AG09309 (cell line): ENCODE results near the gene HLA-DOB.
"Not testable (repeated sequence)": the region's sequence is repeated elsewhere in the genome, so short reads cannot be mapped to it uniquely, and the experiment has no call there.

Source experiments
- DNase-seq: peaks from one replicate; pipeline ENCODE4 v3.0.0-alpha.2; 2010; ENCODE audit warnings: low read depth
- H3K4me3 ChIP-seq: 2 replicates; pipeline ENCODE4 v1.5.1; 2011; ENCODE audit warnings: mild to moderate bottlenecking, low read depth, low read length, moderate library complexity; ENCODE audit not compliant: control insufficient read depth
- TF ChIP-seq, protein P1 (sequence below): IDR thresholded peaks from 2 replicates; pipeline ENCODE4 v1.5.1; 2011; ENCODE audit warnings: mild to moderate bottlenecking, low read depth, low read length, inconsistent platforms; ENCODE audit not compliant: insufficient read depth, control insufficient read depth; ENCODE audit errors: missing control alignments

Gene HLA-DOB

DNA sequence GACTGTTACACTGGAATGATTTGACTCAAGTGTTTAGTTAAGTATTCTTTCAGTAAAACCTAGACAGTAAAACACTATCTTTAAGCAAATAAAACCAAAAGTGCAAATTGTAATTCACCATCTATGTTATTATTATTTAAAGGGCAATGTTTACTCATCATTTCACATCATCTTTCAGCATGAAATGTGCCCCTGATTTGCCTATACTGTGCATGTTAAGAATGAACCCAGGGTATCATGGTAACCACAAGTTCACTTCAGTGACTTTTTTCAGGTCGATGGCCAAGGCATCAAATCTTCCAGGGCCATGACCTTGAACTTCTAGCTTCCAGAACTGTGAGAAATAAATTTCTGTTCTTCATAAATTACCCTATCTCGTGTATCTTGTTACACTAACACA is 2.1 kb upstream of the HLA-DOB start:
- TF ChIP-seq, protein P1, sequence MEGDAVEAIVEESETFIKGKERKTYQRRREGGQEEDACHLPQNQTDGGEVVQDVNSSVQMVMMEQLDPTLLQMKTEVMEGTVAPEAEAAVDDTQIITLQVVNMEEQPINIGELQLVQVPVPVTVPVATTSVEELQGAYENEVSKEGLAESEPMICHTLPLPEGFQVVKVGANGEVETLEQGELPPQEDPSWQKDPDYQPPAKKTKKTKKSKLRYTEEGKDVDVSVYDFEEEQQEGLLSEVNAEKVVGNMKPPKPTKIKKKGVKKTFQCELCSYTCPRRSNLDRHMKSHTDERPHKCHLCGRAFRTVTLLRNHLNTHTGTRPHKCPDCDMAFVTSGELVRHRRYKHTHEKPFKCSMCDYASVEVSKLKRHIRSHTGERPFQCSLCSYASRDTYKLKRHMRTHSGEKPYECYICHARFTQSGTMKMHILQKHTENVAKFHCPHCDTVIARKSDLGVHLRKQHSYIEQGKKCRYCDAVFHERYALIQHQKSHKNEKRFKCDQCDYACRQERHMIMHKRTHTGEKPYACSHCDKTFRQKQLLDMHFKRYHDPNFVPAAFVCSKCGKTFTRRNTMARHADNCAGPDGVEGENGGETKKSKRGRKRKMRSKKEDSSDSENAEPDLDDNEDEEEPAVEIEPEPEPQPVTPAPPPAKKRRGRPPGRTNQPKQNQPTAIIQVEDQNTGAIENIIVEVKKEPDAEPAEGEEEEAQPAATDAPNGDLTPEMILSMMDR: no peak
- H3K4me3 ChIP-seq: no peak overlapping the region
- no peak for DNase-seq

DNA sequence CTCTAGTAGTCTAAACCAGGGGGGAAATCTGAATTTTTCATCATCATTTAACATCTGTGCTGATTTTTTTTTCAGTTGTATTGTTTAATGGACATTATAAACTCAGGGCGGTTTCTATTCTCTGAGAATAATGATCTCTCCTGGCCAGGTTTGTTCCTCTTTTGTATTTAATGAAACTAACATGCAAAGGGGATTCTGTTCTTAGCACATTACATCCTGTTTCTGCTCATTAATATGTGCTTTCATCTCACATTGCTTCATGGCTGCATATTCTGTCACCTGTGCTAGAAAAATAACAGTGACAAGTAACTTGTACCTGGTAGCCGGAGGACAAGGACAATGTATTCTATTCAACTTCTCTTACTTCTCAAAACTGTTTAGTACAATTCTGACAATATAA is 806 bp downstream of the HLA-DOB start:
- DNase-seq: no peak
- H3K4me3 ChIP-seq: no peak overlapping the region
- TF ChIP-seq, protein P1: no peak

DNA sequence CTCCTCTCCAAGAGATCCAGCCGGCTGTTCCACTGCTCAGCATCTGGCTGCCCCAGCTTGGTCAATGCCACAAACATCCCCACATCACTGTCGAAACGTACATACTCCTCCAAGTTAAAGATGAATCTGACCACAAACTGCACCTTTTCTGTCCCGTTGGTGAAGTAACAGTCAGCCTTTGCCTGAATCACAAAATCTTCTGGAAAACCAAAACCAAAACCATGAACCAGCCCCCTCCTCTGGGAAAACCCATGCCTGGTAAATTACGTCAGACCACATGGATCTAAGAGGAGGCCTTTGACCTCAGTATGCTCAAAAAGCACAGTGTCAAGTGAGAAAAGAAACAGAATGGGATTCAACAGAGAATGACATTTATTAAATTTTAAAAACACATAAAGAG is 1.7 kb downstream of the HLA-DOB start:
- TF ChIP-seq, protein P1: no peak
- no peak for DNase-seq
- no peak overlapping the region for H3K4me3 ChIP-seq

DNA sequence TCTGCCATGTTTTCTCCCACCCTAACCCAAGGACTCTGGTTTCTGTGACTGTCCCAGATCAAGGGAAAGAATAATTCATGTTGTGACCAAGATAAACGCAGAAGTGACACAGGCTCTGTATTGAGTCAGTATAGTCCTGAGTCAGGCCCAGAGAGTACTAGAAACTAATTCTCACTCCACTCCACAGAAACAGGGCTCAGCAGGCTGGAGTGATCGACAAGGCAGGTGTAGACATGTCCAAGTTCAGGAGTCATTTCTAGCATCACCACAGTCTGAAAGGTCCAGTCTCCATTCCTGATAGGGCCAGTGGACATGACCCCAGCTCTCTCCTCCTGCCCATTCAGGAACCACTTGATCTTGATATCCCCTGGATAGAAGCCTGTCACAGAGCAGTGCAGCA is 2.7 kb downstream of the HLA-DOB start:
- no peak for DNase-seq
- TF ChIP-seq, protein P1: no peak
- H3K4me3 ChIP-seq: no peak overlapping the region

DNA sequence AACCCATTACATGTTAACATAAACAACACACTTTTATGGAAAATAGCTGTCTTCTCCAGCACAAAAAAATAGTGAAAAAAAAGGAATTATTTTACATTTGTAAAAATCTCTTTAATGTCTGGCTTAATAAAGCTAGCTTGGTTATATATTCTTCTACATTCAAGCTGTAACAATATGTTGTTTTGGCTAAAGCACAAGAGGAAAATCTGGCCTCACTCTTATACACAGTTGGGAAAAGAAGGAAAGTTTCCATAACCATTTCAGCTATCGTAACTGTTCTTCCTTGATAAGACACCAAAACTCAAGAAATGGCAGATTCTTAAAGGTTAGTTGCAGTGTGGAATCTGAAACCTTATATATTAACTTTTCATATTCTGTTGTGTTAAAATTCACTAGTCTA is 7.6 kb downstream of the HLA-DOB start:
- no peak overlapping the region for H3K4me3 ChIP-seq
- TF ChIP-seq, protein P1: no peak
- DNase-seq: no peak

DNA sequence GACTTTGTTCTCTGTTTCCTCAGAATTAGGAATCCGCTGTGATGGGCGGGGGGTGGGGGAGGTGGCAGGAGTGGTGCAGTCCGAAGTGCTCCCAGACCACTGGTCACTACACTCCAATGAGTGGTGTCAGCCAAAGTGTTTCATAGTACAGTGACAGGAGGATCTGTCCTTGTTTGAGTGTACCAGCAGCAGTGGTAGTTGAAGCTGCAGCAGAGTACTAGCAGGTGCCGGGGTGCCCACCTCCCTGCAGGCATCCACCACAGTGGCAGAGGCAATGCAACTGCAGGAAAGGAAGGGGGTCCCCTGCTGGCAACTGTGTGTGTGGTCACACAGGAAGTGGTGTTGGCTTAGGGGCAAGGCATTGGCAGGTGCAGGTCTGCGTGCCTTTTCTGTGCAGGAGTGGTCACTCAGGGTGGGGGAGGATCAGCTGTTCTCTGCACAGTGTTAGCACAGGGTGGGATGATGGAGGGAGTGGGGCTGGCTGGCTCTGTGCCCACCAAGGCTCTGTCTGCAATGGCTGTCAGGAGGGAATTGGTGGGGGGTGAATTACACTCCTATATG is 9.7 kb downstream of the HLA-DOB start:
- TF ChIP-seq, protein P1: no peak

DNA sequence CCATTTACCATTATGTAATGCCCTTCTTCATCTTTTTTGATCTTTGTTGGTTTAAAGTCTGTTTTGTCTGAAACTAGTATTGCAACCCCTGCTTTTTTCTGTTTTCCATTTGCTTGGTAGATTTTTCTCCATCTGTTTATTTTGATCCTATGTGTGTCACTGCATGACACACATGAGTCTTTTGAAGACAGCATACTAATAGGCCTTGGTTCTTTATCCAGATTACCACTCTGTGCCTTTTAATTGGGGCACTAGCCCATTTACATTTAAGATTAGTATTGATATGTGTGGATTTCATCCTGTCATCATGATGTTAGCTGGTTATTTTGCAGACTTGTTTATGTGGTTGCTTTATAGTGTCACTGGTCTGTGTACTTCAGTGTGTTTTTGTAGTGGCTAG is 11.4 kb downstream of the HLA-DOB start:
- not testable (repeated sequence) for H3K4me3 ChIP-seq, DNase-seq

More for the DNA sequence above, 9.7 kb downstream of the HLA-DOB start:
- DNase-seq: no peak
- H3K4me3 ChIP-seq: no peak overlapping the region
